NCI-H2196 (cell line): ENCODE measurements around the gene ALDH3B2.
"Not testable (repeated sequence)": the region's sequence is repeated elsewhere in the genome, so short reads cannot be mapped to it uniquely, and the experiment has no call there.

Experiments used
- DNase-seq: peaks from one replicate; lab custom pipeline; 2025; ENCODE audit not compliant: unreplicated experiment; lab: John Stamatoyannopoulos, UW

The ALDH3B2 gene

DNA sequence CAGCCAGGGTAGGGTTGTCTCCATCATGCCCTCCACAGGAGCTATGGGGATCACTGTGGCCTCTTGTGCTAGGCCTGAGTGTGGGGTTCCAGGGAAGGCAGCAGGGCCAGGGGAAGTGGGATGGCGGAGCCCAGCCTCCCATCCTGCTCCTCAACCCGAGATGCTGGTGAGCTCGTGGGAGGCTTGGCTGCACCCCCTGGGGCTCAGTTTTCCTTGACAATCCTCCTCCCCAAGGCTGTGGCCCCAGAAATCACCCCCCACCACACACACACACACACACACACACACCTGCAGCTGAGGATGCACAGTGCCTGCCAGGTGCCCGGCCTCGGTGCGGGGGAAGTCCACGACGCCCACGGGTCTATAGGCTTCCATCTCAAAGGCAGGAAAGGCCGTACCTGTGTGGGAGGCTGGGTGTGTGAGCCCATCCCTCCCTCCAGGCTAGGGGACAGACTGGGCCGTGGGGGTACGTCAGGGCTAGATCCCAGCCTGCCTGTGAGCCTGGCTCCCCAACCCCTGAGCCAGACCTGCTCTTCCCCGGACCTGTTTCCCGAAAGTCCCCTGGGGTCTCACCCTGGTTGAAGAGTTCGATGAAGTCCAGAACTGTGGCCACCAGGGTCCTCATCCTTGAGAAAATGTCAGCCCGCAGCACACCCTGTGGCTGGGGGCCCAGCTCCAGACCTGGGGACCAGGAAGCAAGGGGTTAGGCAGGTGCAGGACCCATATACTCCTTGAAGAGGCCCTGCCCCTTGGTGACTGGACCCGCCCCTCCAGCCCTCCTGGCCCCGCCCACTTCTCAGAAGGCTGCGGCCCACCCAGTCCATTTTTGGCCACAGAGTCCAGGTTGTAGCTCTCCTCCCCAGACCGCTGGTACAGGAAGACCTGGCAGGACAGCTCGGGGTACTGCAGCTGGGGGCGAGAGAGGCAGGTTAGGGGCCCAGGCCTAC, 29.7 kb downstream of the ALDH3B2 start:
- no peak for DNase-seq

DNA sequence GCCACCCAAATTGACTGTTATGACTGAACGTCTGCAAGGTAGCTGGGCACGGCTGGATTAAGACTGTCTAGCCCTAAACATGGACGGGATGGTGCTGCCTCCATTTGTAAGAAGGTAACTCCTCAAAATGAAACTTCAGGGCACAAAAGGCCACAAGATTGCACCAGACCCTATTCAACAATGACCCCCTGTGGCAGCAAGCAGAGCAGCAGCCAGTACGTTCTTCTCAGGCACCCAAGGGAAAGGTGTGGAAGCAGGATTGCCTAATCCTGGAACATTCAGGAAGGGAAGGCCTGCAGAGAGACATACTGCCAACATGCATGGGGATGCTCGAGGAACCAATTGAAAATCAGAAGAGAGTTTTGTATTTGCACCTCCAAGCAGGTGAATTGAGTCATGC, 30.4 kb downstream of the ALDH3B2 start:
- no peak for DNase-seq

DNA sequence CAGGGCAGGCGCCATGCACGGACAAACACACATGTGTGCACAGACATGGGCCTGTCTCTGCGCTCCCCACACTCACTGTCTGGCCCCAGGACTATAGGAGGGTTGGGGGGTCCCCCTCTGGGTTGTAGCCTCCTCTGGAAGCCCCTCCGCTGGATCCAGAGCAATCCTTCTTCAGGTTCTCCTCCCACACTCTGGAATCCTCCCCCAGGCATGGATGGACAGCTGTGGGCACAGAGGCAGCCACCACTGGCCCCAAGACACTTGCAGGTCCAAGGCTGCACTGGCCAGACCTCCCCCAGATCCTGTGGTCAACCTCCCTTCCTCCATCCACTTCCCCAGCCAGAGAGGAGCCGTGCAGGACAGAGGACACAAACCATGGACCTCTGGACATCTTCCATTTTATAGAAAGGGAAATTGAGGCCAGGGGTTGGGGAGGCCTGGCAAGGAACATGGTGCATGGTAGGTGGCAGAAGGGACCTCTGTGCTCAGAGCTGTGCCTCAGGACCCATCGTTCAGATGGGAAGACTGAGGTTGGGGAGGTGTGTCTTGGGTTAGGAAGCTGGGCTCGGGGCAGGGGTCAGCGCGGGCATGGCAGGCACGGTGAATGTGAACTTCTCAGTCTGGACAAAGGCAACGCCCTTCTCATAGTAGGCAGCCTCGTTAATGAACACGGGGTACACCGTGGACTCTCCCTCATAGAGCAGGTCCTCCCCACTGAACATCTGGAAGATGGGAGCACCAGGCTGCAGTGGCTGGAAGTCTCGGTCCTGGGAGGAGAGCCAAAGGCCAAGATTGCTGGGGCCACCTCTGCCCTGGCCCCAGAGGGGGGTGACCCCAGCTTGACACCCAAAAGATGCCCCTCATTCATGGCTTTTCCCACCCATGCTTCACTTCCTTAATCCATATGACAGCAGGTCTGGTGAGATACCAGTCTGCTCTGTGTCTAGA, 32.0 kb downstream of the ALDH3B2 start:
- no peak for DNase-seq

DNA sequence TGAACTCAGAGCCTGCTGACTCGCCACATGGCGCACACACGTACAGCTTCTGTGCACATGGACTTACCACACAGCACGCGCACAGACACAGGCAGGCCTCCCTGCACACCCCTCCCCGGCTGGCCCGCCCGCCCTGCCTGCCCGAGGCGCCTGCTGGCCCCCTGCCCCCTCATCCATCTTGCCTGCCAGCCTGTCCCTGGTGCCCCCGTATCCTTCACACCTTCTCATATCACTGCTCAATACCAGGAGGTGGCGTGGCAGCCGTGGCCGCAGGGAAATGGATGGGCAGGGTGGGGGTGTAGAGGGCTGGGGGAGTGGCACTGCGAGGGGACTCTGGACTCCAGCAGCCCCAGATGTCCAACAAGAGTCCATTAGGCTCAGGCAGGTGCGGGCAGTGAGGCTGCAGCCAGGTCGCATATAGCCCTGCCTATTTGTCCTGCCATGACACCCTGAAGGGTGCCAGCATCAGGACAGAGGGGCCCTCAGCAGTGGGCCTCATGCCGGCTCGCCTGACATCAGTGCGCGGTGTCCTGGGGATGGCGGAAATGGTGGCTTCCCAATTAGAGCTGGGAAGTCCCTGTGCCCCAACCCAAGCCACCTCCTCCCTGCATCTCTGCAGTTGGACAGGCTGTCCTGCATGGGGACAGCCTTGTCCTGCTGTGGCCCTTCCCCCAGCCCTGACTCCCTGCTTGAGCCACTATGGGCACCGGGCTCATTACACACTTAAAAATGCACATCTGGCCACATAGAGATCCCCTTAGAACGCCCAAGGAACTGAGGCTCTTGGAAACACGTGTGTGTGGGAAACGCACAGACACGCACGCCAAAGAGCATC, 32.9 kb downstream of the ALDH3B2 start:
- DNase-seq = no peak

DNA sequence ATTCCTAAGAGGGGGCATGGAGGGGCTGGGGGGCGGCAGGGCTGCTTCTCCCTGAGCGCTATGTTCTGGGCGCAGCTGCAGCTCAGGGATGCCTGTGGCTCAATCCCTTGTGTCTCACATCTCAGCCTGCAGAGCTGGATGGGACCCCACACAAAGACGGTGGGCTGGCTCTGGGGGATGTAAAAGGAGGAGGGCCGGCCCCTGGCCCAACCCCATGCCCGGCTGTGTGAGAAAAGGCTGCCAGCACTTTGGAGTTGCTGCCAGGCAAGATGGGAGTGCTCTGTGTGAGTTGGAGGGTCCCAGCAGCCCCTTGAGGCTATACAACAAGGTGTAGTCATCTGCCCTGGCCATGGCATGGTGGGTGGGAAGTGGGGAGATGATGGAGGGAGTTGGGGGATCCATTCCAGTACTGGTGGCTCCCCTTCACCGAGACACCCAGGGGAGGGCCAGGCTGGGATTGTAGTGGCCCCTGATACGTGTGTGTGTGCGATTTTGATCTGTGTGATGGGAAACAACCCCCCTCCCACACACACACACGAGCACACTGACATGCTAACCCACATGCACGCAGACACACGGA, 33.6 kb downstream of the ALDH3B2 start:
- no peak for DNase-seq

DNA sequence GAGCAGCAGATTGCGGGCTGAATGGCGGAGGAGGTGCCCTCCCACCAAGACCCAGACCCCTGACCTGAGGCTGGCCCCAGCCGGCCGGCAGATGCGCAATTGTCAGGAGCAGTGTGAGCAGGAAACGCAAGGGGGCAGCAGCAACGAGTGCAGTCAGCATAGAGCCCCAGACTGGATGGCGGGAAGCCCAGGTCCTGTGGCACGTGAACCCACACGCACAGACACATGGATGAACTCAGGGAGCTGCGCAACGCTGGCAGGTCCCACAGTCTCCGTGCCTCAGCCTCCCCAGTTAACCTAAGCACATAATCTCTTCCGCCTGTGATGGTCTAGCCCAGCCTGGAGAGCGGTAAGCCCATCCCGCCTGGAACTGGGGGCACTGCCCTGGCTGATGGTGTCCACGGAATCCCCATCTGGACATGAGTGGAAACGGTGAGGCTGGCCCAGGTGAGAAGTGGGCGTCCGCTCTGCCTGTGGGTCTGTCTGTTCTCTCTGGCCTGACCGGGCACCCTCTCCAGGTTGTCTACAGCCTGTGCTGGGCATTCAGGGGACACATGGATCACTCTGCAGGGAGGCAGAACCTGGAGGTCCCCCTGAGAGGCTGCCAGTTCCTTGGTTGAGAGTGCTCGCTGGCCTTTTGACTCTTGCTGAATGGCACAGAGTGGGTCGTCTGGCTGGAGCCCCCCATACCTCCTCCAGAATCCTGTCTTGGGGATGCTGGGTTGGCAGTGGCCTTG, 34.2 kb downstream of the ALDH3B2 start:
- peak; percentile 67 for DNase-seq

DNA sequence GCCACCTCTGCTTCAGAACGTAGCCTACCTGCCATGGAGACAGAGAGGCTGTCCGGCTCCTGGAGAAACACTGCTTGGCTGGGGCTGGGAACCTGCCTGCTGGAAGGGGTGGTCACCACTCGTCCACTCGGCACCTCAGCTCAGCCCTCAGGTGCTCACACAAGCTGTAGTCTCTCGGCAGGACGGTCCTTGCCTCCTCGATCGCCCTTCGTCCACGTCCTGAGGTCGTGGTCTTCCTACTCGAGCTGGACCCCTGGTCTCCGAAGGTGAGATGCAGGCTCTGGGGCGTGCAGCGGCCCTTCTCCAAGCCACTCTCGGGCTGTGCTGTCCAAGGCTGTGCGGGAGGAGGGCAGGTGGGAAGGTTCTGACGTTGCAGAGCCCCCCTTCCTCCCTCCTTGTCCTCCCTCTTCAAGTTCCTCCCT, 35.0 kb downstream of the ALDH3B2 start, which contains the start of gene TBX10:
TBX10 (minus strand) TSS at position 326 of the 422 bp plus-strand sequence; CDS start at position 35, 291 bp downstream.
- no peak for DNase-seq

DNA sequence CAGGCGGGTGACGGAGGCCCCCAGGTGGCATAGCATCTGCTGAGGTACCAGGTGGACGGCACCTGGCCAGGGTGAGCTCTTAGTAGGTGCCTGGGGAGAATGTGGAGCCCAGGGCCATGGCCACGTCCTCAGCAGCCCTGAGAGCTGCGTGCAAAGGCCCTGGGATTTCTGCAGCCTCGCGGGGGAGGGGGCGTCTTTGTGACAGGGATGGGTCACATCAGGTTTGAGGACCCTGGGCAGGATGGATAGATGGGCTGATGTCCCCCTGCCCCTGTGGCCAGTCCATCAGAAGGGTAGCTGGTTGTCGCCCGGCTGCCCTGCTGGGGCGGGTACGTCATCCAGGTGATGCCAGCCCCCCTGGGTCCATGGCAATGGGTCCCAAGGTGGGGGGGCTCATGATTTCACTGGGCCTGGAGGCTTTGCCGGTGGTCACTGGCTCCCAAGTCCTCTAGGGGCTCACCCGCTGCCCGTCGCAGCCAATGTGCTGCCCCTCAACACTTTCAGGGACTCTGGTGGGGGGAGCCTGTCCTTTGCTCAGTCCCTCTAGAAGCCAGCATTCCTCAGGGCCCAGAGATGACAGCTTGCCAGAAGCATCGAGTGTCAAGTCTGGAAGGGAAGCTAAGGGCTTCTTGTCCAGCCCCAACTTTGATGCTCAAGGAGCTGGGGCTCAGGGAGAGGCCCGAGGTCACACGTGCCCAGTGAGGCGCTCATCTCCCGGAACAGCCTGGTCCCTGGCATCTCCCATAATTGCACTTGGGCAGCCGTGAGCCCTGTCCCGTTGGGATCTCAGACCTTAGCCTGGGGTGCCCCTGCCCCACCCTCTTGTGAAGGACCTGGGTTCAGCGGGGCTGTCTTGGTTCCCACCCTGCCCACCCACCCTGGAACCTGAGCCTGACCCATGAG, 35.6 kb downstream of the ALDH3B2 start:
- DNase-seq = no peak

DNA sequence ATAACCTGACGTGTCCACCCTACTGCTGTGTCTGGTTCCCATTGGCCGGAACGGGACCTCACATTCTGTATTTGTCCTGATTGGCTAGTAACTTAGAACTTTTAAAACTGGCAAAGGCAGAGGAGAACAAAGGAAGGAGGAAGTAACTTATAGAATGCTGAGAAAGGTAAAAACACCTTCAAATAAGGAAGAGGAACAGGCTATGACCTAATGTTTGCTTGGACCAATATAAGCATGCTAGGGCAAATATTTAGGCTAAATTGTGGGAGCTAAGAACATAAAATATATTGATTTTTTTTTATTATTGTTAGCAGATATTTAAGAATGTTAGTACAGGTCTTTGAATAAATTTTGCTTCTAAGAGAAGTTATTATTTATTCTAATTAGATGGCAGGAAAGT, 37.0 kb downstream of the ALDH3B2 start:
- DNase-seq = not testable (repeated sequence)

DNA sequence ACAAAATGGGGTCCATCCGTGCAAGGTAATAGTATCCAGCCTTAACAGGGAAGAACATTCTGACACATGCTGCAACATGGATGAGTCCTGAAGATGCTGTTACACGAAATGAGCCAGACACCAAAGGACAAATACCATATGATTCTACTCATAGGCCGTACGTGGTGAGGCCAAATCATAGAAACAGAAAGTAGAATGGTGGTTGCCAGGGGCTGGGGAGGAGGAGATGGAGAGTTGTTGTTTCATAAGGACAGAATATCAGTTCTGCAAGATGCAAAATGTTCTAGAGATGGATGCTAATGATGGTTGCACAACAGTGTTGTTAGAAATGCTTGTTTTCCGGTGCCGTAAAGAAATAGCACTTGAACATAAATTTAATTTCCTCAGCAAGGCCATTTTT, 37.5 kb downstream of the ALDH3B2 start:
- DNase-seq = no peak

DNA sequence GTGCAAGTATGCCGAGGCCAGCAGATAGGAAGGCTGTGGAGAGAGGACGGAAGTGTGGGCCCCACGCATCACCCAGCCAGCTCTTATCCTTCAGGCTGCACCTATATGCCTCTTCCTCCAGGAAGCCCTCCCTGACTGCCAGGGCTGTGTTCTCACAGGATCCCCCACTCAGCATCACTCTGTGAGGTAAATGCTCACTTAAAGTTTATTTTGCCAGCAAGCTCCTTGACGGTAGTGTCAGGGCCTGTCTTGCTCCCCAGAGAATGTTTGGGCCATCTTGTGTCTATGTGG, 39.2 kb downstream of the ALDH3B2 start:
- DNase-seq = no peak

DNA sequence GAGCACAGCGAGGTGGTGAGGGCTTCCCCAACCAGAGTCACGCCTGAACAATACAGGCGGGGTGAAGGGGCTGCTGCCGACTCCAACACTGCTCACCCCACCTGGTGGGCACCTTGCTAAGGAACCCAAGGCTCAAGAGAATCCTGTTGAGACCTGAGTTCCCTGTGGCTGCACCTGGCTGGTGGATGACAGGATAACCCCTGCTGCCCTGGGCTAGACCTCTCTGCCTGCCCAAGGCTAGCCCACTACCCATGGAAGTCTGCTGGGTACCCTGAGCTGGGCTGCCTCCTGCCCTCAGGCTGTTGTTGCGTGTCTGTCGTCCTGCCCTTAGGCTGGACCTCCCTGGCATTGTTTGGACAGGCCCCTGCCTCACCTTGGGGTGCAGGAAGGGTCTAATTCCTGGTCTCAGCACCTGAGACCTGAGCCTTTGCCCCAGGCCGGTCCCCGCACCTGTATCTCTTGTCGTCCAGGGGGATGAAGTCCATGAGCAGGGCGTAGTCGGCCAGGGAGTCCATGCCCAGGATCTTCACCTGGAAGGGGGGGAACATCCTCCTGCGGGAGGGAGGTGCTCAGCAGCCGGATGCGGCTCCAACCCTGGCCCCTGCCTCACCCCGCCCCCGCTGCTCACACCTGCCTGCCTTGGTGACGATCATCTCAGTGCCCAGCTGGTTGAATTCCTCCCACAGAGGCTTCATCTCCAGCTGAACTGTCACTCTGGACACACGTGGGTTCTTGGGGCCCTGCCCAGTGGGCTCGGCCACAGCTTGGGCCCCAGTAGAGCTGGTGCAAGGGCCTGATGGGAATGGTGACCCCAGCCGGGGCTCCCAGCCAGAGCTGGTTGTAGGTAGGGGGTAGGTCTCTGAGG, 39.8 kb downstream of the ALDH3B2 start:
- DNase-seq = peak; percentile 17

DNA sequence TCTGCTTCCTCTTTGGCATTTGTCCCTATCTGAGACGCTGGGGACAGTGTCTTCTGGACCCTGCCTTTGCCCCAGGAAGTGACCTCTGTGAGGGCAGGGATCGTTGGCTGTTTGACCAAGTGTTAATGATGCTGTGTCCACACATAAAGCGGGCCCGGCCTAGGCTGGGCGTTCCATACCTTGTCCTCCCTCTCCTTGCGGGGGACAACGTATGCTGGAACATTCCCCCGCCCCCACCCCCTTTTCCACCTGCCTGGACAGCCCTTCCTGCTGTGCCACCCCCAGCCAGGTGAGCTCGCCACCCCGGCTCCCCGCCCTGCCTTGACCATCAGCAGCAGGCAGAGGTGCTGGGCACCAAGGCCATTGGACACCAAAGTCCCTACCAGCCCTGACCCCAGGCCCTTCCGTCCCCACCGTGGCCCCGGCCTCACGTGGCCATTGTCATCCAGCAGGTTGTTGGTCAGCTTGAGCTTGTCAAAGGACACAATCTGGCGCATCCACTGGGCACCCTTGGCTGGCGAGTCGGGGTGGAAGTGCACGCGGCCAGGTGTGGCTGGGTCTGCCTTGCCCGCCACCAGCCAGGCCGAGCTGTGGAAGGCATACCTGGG, 40.6 kb downstream of the ALDH3B2 start:
- no peak for DNase-seq

DNA sequence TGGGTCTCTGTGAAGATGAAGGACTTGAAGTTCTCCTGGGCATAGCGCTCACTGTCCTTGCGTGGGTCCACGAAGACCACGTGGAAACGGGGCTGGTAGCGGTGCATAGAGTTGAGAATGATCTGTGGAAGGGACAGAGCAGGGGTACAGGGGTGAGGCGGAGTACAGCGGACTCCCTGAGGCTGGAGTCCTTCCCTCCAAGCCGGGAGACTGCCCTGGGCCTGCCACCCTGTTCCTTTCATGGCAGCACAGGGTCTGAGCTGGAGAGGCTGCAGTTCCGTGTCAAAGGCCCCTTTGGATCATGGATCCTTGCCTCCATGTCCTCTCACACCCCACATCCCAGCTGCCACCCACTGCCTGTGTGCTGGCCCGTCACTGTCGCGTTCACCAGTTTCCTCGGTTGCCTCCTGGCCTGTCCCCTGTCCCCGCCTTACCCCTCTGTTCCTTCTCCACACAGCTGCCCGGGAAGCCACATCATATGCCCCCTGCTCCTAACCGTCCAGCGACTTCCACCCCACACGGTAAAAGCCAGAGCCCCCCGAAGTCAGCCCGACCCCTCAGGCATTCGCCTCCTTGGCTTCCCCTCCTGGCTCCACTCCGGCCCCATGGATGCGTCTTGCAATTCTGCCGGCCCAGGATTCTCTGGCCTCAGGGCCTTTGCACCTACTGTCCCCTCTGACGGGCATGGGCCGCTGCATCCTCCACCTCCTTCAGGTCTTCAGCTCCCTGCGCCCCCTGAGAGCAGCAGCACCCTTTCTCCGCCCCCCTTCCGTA, 41.3 kb downstream of the ALDH3B2 start:
- no peak for DNase-seq

DNA sequence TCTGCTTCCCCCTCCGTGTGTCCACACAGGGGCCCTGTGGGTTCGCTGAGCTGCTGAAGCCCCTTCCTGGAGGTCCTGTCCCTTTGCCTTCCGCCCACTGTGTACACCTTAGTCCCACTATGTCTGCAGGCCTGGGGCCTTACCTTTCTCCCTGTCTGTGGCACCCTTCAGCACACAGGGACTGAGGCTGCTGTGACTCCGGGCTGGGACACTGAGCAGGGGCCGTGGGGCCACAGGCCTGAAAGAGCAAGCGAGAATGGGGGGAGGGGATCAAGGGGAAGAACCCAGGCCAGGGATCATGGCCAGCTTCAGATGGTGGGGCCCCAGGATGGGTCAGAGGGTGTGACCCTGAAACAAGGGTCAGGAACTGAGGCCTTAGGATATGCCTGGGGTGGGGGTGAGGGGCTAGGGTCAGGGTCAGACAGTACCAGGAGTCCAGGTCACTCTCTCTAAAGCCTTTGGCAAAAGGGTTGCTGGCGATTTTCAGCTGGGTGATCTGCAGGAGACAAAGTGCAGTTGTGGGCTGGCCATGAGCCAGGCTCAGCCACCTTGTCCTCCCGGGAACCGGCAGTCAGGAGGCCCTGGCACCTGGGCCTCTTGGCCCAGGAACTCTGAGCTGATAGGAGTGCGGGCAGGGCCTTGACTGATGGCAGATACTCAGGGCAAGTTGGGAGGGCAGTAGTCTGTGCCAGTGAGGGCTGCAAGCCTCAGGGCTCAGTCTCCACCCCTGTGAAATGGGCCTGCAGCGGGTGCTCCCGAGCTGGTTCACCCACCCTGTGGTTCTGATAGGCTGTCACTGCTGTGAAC, 42.0 kb downstream of the ALDH3B2 start:
- peak; percentile 75 for DNase-seq

DNA sequence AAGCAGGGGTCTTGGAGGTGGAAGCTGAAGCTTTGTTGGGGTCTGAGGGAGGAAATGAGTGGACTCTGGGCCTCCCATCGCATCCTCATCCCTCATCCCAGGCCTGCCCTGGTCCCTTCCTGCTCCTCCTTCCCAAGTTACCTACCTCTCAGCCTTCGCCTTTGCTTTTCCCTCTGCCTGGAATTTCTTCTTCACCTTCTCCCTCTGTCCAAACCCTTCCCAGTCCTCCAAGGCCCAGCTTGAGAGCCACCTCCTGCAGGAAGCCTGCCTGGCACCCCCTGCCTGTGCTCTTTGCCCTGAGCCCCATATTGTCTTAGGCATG, 42.6 kb downstream of the ALDH3B2 start:
- DNase-seq = no peak
